Adrenal gland (tissue), 5 donors: ENCODE results near the gene DCAF11.

Experiments
- CTCF ChIP-seq, 6 experiments: fragments of 450-650 bp in 4 of 6; fragments of 200-600 bp in 2 of 6; sonication (generic) in 1 of 6; IDR thresholded peaks; 1 replicate in 5 of 6; 2 replicates in 1 of 6; pipeline versions ENCODE4 v1.5.1 to v1.8.0; 2016 to 2021; ENCODE audit warnings: antibody characterized with exemption in 6 of 6, mild to moderate bottlenecking in 2 of 6, moderate library complexity in 1 of 6
- POLR2A ChIP-seq, 2 donors: fragments of 450-650 bp; IDR thresholded peaks; one replicate each; pipeline ENCODE4 v1.6.1; 2017; ENCODE audit warnings: antibody characterized with exemption in 2 of 2, mild to moderate bottlenecking in 2 of 2, moderate library complexity in 1 of 2
- donor health status: DM: no; HTN: no; CAD: no.

GRCh38 chr14:24132061-24132685 is 17.6 kb downstream of the DCAF11 start:
- no peak for TF ChIP-seq CTCF (IDR thresholded peaks at IDR 0.05)
- no peak for TF ChIP-seq POLR2A (IDR thresholded peaks at IDR 0.05)
